Measurements from ENCODE around the gene HSBP1L1. TPM values are rescaled to one million over a fixed set of nuclear protein-coding genes. Genes with fewer than 3 reads are reported as not detected.

Gene HSBP1L1
- total RNA-seq, 1 experiment from 2014 or later, result 56.8 TPM

GRCh38 chr18:79917853-79918614 lies 46.4 kb upstream of the HSBP1L1 start:
- no peak overlapping the region for H3K27ac ChIP-seq (ENCODE audit: low read length)
- no peak overlapping the region for H3K4me3 ChIP-seq (ENCODE audit: low read length)
- DNase-seq (no peak), ATAC-seq (no peak)
- peaks cover 9% of the 10 kb centered on the region for H3K36me3 ChIP-seq (ENCODE audit: low read depth, low read length)
- no TSS peak for BruUV-seq (replicated peaks)
- H3K4me2 ChIP-seq (ENCODE audit: low read length), result no peak overlapping the region
- no peaks in the 10 kb centered on the region for H3K9me2 ChIP-seq (replicated peaks; ENCODE audit: low read length)
- H2AFZ ChIP-seq (ENCODE audit: low read length), result no peak overlapping the region
- H3K79me2 ChIP-seq (ENCODE audit: low read length), result no peaks in the 10 kb centered on the region
- H3K4me1 ChIP-seq (ENCODE audit: insufficient read depth, low read length), result no peaks in the 10 kb centered on the region
- intact Hi-C loops (cut with micrococcal nuclease), result no loop called here
- no peaks in the 10 kb centered on the region for H3K9me3 ChIP-seq (ENCODE audit: low read length)
- no peaks in the 10 kb centered on the region for H3K27me3 ChIP-seq (ENCODE audit: low read length)
- no peaks in the 10 kb centered on the region for H3F3A ChIP-seq (ENCODE audit: low read length, unreplicated experiment)
- TF ChIP-seq EZH2phosphoT487 (IDR thresholded peaks at IDR 0.05; ENCODE audit: borderline replicate concordance, low read length), result no peak
- POLR2A ChIA-PET (ENCODE audit: unreplicated experiment), result no interaction called here
- no peak overlapping the region for H3K9ac ChIP-seq (ENCODE audit: low read length)
- H4K20me1 ChIP-seq (ENCODE audit: low read length), result no peaks in the 10 kb centered on the region
- CTCF ChIA-PET, result no interaction called here

DNA sequence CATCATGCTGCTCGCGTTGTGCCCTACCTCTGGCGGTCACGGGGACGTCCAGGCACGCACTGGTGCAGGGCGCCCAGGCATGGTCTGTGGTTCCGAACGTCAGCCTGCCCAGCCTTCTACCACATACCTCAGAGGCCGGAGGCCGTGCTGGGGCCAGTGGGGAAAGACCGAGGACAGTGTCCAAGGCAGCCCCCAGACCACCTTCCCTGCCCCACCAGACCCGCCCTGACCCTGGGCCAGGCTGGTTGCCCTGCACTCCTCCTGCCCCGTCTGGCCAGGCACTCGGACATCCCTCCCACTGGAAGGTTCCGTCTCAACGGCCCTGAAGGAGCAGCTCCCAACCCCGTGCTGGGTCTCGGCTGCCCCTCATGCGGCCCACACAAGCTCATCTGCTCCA lies 45.8 kb upstream of the HSBP1L1 start:
- H3K36me3 ChIP-seq (ENCODE audit: low read depth, low read length), result peaks cover 9% of the 10 kb centered on the region

DNA sequence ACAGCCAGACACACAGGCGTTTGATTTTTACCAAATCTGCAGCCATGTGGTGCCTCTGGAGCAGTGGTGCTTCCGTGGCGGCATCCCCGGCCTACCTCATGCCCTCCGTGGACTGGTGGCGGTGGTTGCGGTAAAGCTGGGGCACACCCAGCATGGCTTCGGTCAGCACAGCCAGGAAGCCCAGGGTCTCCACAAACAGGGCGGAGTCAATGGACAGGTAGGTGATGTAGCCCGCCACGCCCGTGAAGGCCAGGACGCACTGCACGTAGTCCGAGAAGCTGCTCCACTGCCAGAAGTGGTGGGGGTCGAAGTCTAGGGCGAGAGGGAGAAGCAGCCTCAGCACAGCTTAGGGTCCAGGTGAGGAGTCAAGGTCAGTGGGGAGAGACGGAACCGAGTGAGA lies 45.4 kb upstream of the HSBP1L1 start:
- H3K9me3 ChIP-seq (ENCODE audit: low read length), result no peaks in the 10 kb centered on the region
- ATAC-seq (no peak), DNase-seq (no peak)
- H3K79me2 ChIP-seq (ENCODE audit: low read length), result no peaks in the 10 kb centered on the region
- H3K27ac ChIP-seq (ENCODE audit: low read length), result no peak overlapping the region
- H3K27me3 ChIP-seq (ENCODE audit: low read length), result no peaks in the 10 kb centered on the region
- no TSS peak for BruUV-seq (replicated peaks)
- H2AFZ ChIP-seq (ENCODE audit: low read length), result no peak overlapping the region
- POLR2A ChIA-PET (ENCODE audit: unreplicated experiment), result no interaction called here
- H3K9ac ChIP-seq (ENCODE audit: low read length), result no peak overlapping the region
- CTCF ChIA-PET, result no interaction called here
- no peak overlapping the region for H3K4me3 ChIP-seq (ENCODE audit: low read length)
- no peaks in the 10 kb centered on the region for H4K20me1 ChIP-seq (ENCODE audit: low read length)
- intact Hi-C loops (cut with micrococcal nuclease), result no loop called here
- no peaks in the 10 kb centered on the region for H3K9me2 ChIP-seq (replicated peaks; ENCODE audit: low read length)
- peaks cover 11% of the 10 kb centered on the region for H3K36me3 ChIP-seq (ENCODE audit: low read depth, low read length)
- no peaks in the 10 kb centered on the region for H3F3A ChIP-seq (ENCODE audit: low read length, unreplicated experiment)
- no peak overlapping the region for H3K4me2 ChIP-seq (ENCODE audit: low read length)
- no peak for TF ChIP-seq EZH2 (IDR thresholded peaks at IDR 0.05; ENCODE audit: low read length, unreplicated experiment)
- no peak for TF ChIP-seq CTCF (conservative IDR thresholded peaks at IDR 0.05; ENCODE audit: low read depth, low read length)
- TF ChIP-seq EZH2phosphoT487 (IDR thresholded peaks at IDR 0.05; ENCODE audit: borderline replicate concordance, low read length), result no peak
- no peaks in the 10 kb centered on the region for H3K4me1 ChIP-seq (ENCODE audit: insufficient read depth, low read length)

More for the DNA sequence above, 45.8 kb upstream of the HSBP1L1 start:
- no peak overlapping the region for H3K4me2 ChIP-seq (ENCODE audit: low read length)
- CTCF ChIA-PET, result no interaction called here
- H3K79me2 ChIP-seq (ENCODE audit: low read length), result no peaks in the 10 kb centered on the region
- intact Hi-C loops (cut with micrococcal nuclease), result no loop called here
- no peak overlapping the region for H3K9ac ChIP-seq (ENCODE audit: low read length)
- no peaks in the 10 kb centered on the region for H3F3A ChIP-seq (ENCODE audit: low read length, unreplicated experiment)
- H3K9me3 ChIP-seq (ENCODE audit: low read length), result no peaks in the 10 kb centered on the region
- no peaks in the 10 kb centered on the region for H3K27me3 ChIP-seq (ENCODE audit: low read length)
- TF ChIP-seq EZH2 (IDR thresholded peaks at IDR 0.05; ENCODE audit: low read length, unreplicated experiment), result no peak
- no peak for TF ChIP-seq EZH2phosphoT487 (IDR thresholded peaks at IDR 0.05; ENCODE audit: borderline replicate concordance, low read length)
- TF ChIP-seq CTCF (conservative IDR thresholded peaks at IDR 0.05; ENCODE audit: low read depth, low read length), result no peak
- no peaks in the 10 kb centered on the region for H3K9me2 ChIP-seq (replicated peaks; ENCODE audit: low read length)
- H3K27ac ChIP-seq (ENCODE audit: low read length), result no peak overlapping the region
- POLR2A ChIA-PET (ENCODE audit: unreplicated experiment), result no interaction called here
- BruUV-seq (replicated peaks), result no TSS peak
- H4K20me1 ChIP-seq (ENCODE audit: low read length), result no peaks in the 10 kb centered on the region
- H3K4me3 ChIP-seq (ENCODE audit: low read length), result no peak overlapping the region
- DNase-seq, result no peak
- no peaks in the 10 kb centered on the region for H3K4me1 ChIP-seq (ENCODE audit: insufficient read depth, low read length)
- no peak for ATAC-seq
- no peak overlapping the region for H2AFZ ChIP-seq (ENCODE audit: low read length)

Data from PC-3 (cell line).